GM18520 (cell line): ENCODE data around the gene ZFP64.
"Not testable (repeated sequence)": the region's sequence is repeated elsewhere in the genome, so short reads cannot be mapped to it uniquely, and the experiment has no call there.

Source experiments
- ATAC-seq: cut with Tn5 transposase; IDR thresholded peaks from one replicate; pipeline ENCODE4 v1.9.1; 2021; ENCODE audit not compliant: unreplicated experiment

The ZFP64 gene

DNA sequence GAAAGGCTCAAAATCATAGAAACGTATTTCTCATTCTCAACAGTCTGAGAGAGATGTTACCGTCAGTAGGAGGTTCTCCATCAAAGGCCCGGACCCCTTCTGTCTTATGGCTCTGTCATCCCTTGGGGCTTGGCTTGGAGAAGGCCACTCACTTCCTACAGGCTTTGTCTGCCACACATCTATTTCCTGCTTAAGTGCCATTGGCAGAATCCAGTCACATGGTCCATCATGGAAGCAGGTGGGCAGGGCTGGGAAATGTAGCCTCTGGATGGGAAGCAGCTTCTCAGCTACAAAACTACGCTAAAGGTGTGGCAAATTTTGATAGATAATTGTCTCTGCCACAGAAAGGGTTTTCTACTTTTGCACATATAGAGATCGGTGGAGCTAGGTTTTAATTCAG lies 12.6 kb upstream of the ZFP64 start:
- ATAC-seq = no peak

DNA sequence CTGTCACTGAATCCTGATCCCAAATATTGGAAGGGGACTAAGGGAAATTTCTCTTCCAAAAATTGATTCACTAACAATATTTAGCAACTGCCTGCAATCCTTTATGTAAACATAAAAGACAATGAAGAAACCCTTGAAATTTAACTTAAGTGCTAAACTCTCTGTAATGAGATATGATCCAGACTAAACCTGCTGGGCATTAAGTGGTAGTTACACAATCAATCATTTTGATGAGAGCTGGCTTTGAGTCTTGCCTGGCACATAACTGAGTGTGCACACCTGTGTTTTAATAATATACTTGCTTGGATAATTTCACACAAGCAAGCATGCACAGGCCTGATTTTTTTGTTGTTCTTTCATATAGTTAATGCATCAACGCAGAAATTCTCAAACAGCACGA lies 9.8 kb upstream of the ZFP64 start:
- ATAC-seq = no peak

GRCh38 chr20:52200870-52201269 lies 9.3 kb upstream of the ZFP64 start:
- no peak for ATAC-seq

DNA sequence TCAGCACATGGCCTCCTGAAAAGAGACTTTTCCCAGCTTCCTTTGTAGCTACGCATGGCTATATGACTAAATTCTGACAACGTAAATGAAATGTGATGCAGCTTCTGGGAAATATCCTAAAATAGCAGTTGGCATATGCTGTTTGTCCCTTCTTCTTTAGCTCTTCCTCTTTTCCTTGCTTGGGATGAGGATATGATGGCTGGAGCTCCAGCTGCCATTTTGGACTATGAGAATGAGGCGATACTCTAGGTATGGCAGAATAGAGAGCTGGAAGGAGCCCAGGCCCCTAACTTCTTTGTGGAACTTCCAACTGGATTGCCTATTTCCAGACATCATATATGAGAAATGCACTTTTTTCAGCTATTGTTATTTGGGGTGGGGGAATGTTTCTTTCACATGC lies 5.3 kb upstream of the ZFP64 start:
- no peak for ATAC-seq

DNA sequence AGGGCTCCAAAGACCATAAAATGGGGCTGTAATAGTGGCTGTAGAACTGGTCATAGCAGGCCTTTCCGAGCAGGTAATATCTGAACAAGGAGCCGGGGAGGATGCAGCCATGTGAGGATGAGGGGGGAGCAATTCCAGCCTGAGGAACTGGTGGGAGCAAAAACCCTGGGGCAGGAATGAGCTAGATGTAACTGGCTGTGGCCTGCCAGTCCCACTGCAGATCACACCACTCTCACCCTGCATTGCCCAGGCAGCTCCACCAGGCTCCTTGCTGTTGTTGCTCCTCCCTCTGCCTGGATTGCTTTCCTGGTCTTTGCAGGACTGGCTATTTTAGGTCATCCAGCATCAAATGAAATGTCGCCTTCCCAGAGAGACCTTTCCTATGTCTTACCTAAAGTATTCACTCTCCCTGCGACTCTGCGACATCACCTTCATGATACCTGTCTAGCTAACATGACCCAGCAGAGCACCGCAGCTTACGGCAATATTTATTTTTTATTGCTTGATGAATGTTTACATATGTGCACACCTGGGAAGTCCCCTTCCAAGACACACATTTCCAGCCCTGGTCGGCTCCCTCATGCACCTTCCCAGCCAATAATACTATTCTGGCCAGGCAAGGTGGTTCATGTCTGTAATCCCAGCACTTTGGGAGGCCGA lies 2.4 kb upstream of the ZFP64 start:
- ATAC-seq = no peak

GRCh38 chr20:52193133-52193532 lies 1.6 kb upstream of the ZFP64 start:
- no peak for ATAC-seq

DNA sequence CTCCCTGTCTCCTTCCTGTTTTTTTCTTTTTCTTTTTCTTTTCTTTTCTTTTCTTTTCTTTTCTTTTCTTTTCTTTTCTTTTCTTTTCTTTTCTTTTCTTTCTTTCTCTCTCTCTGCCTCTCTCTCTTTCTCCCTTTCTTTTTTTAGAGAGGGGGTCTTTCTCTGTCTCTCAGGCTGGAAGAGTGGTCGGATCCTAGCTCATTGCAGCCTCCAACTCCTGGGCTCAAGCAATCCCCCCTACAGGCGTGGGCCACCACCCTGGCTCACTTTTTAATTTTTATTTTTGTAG lies 1.1 kb upstream of the ZFP64 start:
- not testable (repeated sequence) for ATAC-seq

DNA sequence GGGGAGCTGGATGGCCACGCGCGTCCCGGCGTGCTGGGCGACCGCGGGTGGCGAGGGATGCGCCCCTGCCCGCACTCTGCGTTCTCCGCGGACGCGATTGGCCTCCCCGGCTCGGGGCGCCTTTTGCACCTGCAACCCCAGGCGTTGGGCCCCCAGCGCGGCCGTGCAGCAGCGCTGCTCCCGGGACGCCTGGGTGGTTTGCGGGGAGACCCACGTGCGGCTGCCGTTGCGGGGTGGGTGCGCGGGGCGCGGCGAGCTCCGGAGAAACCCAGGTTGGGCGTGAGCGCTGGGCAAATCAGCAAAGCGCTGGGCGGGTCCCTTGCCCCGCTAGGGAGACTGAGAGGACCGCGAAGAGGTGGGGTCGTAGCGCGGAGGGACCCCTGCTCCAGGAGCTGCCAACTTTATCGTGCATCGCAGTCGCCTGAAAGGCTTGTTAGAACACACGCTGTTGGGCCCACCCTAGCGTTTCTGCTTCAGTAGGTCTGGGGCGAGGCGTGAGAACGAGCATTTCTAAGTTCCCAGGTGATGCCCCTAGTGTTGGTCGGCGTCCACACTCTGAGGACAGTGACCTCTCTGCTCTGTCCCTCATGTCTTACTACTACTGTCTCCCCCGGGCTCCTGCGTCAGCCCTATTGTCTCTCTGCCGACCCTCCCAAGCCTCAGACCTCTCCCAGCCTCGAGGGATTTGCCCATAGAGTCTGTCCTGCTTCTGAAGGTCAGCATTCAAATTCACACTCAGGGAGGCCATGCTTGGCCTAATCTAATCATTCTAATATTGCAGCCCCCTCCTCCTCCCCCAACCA lies 538 bp upstream of the ZFP64 start:
- ATAC-seq = peak; percentile 30

- ATAC-seq = no peak
Measured at GRCh38 chr20:52190437-52191131, 995 bp downstream of the ZFP64 start.

GRCh38 chr20:52181766-52182165 lies 9.8 kb downstream of the ZFP64 start:
- no peak for ATAC-seq

DNA sequence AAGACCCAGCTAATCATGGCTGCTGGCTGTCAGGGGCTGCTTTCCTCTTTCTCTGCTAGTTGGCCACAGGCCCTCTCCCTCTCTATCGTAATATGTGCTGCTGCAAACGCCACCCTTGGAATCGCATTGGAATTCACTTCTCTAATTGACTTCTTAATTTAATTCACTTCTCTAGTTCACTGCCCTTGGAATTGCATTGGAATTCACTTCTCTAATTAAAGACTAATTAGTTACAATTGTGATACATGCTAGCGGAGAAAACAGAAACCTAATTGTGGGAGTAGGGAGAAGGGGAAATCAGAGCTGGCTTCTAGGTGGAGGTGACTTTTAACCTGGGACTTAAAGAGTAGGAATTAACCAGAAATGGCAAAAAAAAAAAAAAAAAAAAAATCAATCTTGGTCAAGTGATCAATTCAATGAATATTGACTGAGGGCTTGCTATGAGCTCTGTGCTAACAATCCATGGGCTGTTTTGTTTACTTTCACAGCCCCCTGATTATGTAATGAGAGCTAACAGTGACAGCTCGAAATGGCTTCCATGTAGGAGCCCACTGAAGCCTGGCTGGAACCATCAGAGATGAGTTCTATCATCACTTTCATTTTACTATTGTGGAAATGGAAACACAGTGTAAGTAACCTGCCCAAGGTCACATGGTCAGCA lies 11.3 kb downstream of the ZFP64 start:
- no peak for ATAC-seq

DNA sequence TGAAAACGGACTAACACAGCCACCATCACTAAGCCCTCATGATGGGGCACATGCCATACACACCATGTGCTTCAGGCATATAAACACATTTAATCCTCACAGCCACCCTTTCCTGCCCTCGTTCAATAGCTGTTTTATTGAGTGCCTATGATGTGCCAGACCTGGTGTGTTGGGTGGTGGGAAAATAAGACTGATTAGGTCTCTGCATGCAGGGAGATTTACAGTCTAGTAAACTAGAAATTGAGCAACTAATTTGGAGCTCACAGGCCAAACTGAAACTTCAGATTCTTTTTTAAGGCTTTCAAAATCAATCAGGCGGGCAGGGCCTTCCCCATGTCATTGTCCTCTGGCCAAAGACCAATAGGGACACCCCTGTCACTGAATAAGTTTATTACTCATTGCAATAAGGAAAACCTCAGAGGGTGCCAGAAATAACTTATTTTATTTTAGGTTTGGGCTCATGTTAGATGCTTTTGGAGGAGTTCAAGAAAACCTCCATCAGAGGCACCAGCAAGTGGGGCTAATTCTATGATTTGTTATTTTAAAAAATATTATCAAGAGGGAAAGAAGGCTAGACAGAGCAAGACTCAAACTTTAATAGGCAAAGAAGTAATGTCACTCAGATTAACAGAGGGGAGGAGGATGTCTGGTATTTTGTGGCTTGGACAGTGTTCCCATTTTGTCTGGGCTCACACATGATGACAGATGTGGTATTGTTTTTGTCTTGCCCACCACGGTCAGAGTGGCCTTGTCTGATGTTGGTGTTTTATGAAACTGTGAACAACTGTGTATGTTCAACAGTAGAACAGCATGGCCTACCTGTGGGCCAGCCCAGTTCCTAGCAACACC lies 12.0 kb downstream of the ZFP64 start:
- peak; percentile 75 for ATAC-seq

DNA sequence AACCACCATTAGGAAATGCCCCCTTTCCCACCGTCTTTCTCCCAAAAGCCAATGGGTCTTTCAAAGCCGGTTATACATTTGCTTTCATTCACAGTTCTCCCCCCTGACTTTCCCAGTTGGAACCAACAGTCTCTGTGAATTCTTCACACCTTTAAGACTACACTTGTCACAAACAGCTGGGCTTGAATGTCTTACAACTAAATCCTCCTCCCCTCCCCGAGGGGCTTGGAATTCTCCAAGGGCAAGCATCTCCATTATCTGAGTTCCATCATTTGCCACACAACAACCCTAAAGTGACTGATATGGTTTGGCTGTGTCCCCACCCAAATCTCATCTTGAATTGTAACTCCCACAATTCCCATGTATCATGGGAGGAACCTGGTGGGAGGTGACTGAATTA lies 12.9 kb downstream of the ZFP64 start:
- no peak for ATAC-seq

DNA sequence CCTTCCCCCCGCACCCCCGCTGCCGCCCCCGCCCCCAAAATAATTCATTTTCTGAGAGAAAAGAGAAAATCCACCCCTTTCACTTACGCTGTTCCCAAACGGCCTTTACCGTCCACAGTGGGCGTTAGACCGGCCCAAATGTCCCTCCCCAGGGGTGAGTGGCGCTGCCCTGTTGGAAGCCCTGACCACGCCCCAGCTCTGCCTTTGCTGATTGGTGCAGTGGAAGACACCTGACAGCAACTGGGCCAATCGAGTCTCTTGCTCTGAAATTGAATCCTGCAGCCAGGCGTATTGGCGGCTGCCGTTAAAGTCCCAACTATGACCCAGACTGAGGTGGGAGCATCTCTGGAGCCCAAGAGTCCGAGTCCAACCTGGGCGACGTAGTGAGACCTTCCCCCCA lies 15.7 kb downstream of the ZFP64 start:
- no peak for ATAC-seq

- ATAC-seq = peak; percentile 61
Measured at GRCh38 chr20:52172392-52173047, 19.1 kb downstream of the ZFP64 start.

GRCh38 chr20:52171025-52171424 lies 20.6 kb downstream of the ZFP64 start:
- ATAC-seq = no peak

DNA sequence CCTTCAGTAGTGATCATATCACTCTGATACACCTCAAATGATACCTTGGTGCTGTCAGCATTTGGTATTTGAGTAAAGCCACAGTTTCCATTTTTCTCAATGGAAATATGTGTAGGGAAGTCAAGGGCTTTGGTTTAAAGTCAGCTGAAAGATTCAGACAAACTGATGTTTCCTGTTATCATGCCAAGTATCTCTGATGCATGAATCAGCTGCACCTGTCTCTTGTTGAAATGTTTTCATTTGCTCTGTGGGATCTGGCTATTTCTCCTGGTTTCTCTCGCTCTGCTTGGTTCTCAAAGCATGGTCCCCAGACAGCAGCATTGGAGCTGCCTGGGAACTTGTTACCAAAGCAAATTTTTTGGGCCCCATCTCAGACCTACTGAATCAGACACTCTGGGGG lies 23.5 kb downstream of the ZFP64 start:
- no peak for ATAC-seq

- ATAC-seq = no peak
Measured at GRCh38 chr20:52167232-52167840, 24.2 kb downstream of the ZFP64 start.

DNA sequence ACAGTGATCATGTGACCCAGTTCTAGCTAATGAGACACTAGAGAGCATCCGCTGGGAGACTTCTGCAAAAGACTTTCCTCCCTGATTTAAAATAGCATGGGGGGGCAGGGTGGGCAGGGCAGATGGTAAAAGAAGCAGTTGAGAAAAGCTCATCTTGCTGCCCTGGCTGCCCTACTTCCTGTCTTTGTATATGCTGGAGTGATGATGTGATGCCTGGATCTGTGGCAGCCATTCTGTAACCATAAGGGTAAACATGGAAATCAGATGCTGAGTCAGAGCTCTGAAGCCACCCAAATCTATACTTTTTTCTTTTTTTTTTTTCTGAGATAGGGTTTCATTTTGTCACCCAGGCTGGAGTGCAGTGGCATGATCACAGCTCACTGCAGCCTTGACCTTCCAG lies 25.4 kb downstream of the ZFP64 start:
- ATAC-seq = no peak

GRCh38 chr20:52160621-52161204 lies 30.9 kb downstream of the ZFP64 start:
- no peak for ATAC-seq
